ENCODE measurements around the gene PARD3. TPM values are rescaled to one million over a fixed set of nuclear protein-coding genes. Genes with fewer than 3 reads are reported as not detected.

PARD3 gene
- total RNA-seq, 4 donors from 2014 or later = 27.3 to 65.3 (median 55.6) TPM

DNA sequence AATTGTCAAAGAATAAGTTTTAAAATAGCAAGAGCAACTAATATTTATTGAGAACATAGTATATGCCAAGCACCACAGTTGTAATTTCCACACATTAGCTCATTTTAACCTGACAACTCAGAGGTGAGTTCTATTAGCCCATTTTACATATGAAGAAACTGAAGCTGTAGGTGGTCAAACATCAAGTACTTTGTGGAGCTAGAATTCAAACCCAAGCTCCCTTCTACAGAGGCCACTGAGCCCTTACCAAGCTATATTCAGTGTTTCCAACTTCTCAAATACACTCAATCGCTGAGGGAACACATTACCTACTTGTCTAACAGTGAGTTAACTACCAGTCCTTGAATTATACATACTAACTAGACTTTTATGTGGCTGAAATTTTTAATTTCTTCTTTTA is 236.6 kb downstream of the PARD3 start:
- in situ Hi-C loops (cut with MboI; ENCODE audit: low pct_ligation_motif_present in 1 of 4, low pct_unique_long_range_greater_than_20kb in 1 of 4, low sequenced_read_pairs in 3 of 4) (no loop called here), intact Hi-C loops (cut with DNase I; ENCODE audit: low total_unique reads) (no loop called here)
- Histone ChIP-seq H3K27me3 (no peaks in the 10 kb centered on the region), H3K9me3 (no peaks in the 10 kb centered on the region), H3K4me1 (peaks cover under 1 to 28% (median 3%) of the 10 kb centered on the region in 4 donors), H3K36me3 (no peaks in the 10 kb centered on the region), H3K27ac (no peak overlapping the region), H3K4me3 (no peak overlapping the region)
- 63 to 79% methylated on average over 1 of the region's 1 CpG for WGBS, 2 donors (ENCODE audit: low coverage in 1 of 2)
- no peak for DNase-seq
- no peak for TF ChIP-seq EP300 (IDR thresholded peaks at IDR 0.05; ENCODE audit: low read depth)
- TF ChIP-seq POLR2A (IDR thresholded peaks at IDR 0.05) = no peak
- TF ChIP-seq, protein P1, sequence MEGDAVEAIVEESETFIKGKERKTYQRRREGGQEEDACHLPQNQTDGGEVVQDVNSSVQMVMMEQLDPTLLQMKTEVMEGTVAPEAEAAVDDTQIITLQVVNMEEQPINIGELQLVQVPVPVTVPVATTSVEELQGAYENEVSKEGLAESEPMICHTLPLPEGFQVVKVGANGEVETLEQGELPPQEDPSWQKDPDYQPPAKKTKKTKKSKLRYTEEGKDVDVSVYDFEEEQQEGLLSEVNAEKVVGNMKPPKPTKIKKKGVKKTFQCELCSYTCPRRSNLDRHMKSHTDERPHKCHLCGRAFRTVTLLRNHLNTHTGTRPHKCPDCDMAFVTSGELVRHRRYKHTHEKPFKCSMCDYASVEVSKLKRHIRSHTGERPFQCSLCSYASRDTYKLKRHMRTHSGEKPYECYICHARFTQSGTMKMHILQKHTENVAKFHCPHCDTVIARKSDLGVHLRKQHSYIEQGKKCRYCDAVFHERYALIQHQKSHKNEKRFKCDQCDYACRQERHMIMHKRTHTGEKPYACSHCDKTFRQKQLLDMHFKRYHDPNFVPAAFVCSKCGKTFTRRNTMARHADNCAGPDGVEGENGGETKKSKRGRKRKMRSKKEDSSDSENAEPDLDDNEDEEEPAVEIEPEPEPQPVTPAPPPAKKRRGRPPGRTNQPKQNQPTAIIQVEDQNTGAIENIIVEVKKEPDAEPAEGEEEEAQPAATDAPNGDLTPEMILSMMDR (IDR thresholded peaks at IDR 0.05) = no peak
- no peak for TF ChIP-seq POLR2AphosphoS5 (IDR thresholded peaks at IDR 0.05)

DNA sequence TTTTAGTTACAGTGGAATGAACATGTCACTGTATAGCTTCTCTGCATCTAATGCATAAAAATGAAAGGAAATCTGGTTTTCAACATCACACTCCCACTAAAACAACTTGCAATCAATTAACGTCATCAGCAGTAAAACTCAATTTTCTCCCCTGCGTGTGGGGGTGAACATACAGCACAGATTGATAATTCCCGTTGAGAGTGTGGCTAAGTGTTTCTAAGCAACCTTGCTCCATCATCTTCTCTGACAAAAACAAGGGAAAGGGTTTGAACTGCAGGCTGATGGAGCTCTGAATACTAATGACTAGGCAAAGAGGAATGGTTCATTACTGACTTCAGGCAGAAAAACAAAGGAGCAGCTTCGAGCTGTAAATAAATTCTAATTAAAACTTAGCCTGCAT is 238.3 kb downstream of the PARD3 start:
- Histone ChIP-seq H3K9me3 (no peaks in the 10 kb centered on the region), H3K27ac (no peak overlapping the region), H3K4me3 (no peak overlapping the region), H3K36me3 (no peaks in the 10 kb centered on the region), H3K4me1 (peaks cover 0 to 19% (median 3%) of the 10 kb centered on the region in 4 donors), H3K27me3 (no peaks in the 10 kb centered on the region)
- DNase-seq = no peak
- TF ChIP-seq, protein P1 (IDR thresholded peaks at IDR 0.05) = no peak
- TF ChIP-seq POLR2AphosphoS5 (IDR thresholded peaks at IDR 0.05) (no peak), POLR2A (IDR thresholded peaks at IDR 0.05) (no peak), EP300 (IDR thresholded peaks at IDR 0.05; ENCODE audit: low read depth) (no peak)
- intact Hi-C loops (cut with DNase I; ENCODE audit: low total_unique reads) = no loop called here
- in situ Hi-C loops (cut with MboI; ENCODE audit: low pct_ligation_motif_present in 1 of 4, low pct_unique_long_range_greater_than_20kb in 1 of 4, low sequenced_read_pairs in 3 of 4) = no loop called here
- WGBS, 2 donors (ENCODE audit: low coverage in 1 of 2) = 50 to 58% methylated on average over 3 to 4 of the region's 4 CpGs

DNA sequence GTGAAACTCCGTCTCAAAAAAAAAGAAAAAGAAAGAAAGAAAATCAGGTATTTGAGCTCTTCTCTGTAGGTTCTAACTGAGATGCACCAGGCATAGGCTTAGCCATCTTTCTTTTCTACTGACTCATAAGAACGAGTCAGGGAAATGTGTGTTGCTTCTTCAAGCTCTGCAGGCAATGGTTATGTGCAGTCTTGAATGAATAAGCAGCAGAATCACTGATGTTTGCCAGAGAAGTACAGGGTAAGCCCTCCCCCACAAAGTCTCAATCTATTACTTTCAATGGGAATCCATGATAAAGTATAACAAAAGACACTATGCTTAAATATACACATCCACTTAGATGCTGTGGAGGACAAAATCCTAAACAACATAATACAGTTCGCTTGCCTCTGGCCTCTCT is 239.2 kb downstream of the PARD3 start:
- no peak for TF ChIP-seq POLR2AphosphoS5 (IDR thresholded peaks at IDR 0.05)
- TF ChIP-seq EP300 (IDR thresholded peaks at IDR 0.05; ENCODE audit: low read depth) = no peak
- TF ChIP-seq, protein P1 (IDR thresholded peaks at IDR 0.05) = no peak
- no peak for TF ChIP-seq POLR2A (IDR thresholded peaks at IDR 0.05)
- in situ Hi-C loops (cut with MboI; ENCODE audit: low pct_ligation_motif_present in 1 of 4, low pct_unique_long_range_greater_than_20kb in 1 of 4, low sequenced_read_pairs in 3 of 4) = no loop called here
- Histone ChIP-seq H3K4me3 (no peak overlapping the region), H3K27me3 (no peaks in the 10 kb centered on the region), H3K36me3 (no peaks in the 10 kb centered on the region), H3K4me1 (peaks cover 0 to 16% (median 3%) of the 10 kb centered on the region in 4 donors), H3K9me3 (no peaks in the 10 kb centered on the region), H3K27ac (no peak overlapping the region)
- no peak for DNase-seq
- intact Hi-C loops (cut with DNase I; ENCODE audit: low total_unique reads) = no loop called here
- WGBS, 2 donors (ENCODE audit: low coverage in 1 of 2) = 87 to 88% methylated on average over 3 of the region's 3 CpGs

DNA sequence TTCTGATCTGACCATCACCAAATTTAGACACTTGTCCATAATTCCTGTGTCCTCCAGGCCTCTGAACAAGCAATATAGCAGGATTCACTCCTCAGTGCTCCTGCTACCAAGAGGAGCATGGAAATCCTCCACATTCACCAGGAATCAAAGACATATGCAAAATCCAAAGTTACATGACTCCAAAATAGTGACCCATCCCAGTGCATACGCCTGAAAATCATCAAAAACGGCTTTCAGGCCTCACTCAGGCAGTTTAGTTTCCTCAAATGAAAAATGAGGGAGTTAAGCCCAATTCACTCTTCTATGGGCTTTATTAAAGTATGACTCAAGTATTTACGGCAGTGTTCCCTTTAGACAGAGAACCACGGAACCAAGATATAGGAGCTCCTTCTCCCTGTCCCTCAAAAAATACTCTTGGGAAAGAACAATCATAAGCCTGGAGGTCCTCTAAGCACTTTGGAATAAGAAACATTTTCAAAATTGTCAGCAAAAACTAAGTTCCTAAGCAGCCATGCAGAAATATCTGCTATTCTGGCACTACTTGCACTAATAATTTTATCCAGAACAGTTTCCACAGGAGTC is 240.7 kb downstream of the PARD3 start:
- Histone ChIP-seq H3K4me3 (no peak overlapping the region), H3K9me3 (no peaks in the 10 kb centered on the region), H3K27ac (no peak overlapping the region), H3K36me3 (no peaks in the 10 kb centered on the region), H3K4me1 (peaks cover 0 to 9% (median 0%) of the 10 kb centered on the region in 4 donors), H3K27me3 (no peaks in the 10 kb centered on the region)
- in situ Hi-C loops (cut with MboI; ENCODE audit: low pct_ligation_motif_present in 1 of 4, low pct_unique_long_range_greater_than_20kb in 1 of 4, low sequenced_read_pairs in 3 of 4) (no loop called here), intact Hi-C loops (cut with DNase I; ENCODE audit: low total_unique reads) (no loop called here)
- WGBS, 2 donors (ENCODE audit: low coverage in 1 of 2) = 83 to 100% methylated on average over 2 to 4 of the region's 4 CpGs
- TF ChIP-seq POLR2A (IDR thresholded peaks at IDR 0.05) = no peak
- TF ChIP-seq, protein P1 (IDR thresholded peaks at IDR 0.05) = no peak
- no peak for TF ChIP-seq POLR2AphosphoS5 (IDR thresholded peaks at IDR 0.05)
- no peak for TF ChIP-seq EP300 (IDR thresholded peaks at IDR 0.05; ENCODE audit: low read depth)
- no peak for DNase-seq
